Measurements from ENCODE around the gene DMAC1. TPM values are rescaled to one million over a fixed set of nuclear protein-coding genes. Genes with fewer than 3 reads are reported as not detected.

The DMAC1 gene
- total RNA-seq, 1 donor from 2014 or later = 44.0 TPM

DNA sequence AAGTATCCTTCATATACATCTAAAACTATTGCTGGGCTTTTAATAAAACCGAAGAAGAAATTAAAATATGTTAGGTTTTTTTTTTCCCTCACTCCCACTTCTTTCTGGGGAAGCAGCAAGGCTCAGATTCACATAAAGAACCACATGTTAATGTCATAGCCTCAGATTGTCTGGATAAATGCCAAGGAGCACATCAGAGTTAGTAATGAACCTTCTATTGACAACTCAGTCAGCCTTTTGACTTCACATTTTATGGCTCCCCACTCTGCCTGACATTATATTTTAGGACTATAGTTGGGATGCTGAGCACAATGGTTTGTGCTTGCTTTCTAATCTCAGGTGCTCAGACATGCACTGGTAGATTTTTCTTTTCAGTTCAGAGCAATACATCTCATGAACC, 21.8 kb downstream of the DMAC1 start:
- Histone ChIP-seq H3K4me1 (ENCODE audit: insufficient read depth, low read length) (peaks cover 3% of the 10 kb centered on the region), H3K27me3 (ENCODE audit: insufficient read depth, low read length) (no peaks in the 10 kb centered on the region), H3K36me3 (ENCODE audit: insufficient read depth, low read length) (no peaks in the 10 kb centered on the region), H3K9me3 (ENCODE audit: insufficient read depth, low read depth, low read length) (no peaks in the 10 kb centered on the region), H3K4me3 (ENCODE audit: insufficient read depth, low read depth, low read length) (no peak overlapping the region), H3K27ac (ENCODE audit: low read depth, low read length) (no peak overlapping the region), H2AFZ (ENCODE audit: low read depth, low read length) (no peak overlapping the region), H3K79me2 (ENCODE audit: insufficient read depth, low read length) (no peaks in the 10 kb centered on the region), H3K4me2 (ENCODE audit: low read length) (no peak overlapping the region), H3K9ac (ENCODE audit: low read length) (no peak overlapping the region), H4K20me1 (ENCODE audit: insufficient read depth, low read length) (no peaks in the 10 kb centered on the region)
- FAIRE-seq (no peak), DNase-seq (ENCODE audit: low read depth) (no peak)
- no peaks in the 10 kb centered on the region for H3K36me3 Mint-ChIP-seq (ENCODE audit: low read depth, unreplicated experiment)
- no peak overlapping the region for H3K4me3 Mint-ChIP-seq (ENCODE audit: unreplicated experiment)
- no peaks in the 10 kb centered on the region for H3K27me3 Mint-ChIP-seq (ENCODE audit: low read depth, unreplicated experiment)
- H3K9me3 Mint-ChIP-seq (ENCODE audit: unreplicated experiment) = no peaks in the 10 kb centered on the region
- no peak overlapping the region for H3K27ac Mint-ChIP-seq (ENCODE audit: unreplicated experiment)
- H3K4me1 Mint-ChIP-seq (ENCODE audit: low read depth, unreplicated experiment) = peaks cover 29% of the 10 kb centered on the region
- TF ChIP-seq, protein P1, sequence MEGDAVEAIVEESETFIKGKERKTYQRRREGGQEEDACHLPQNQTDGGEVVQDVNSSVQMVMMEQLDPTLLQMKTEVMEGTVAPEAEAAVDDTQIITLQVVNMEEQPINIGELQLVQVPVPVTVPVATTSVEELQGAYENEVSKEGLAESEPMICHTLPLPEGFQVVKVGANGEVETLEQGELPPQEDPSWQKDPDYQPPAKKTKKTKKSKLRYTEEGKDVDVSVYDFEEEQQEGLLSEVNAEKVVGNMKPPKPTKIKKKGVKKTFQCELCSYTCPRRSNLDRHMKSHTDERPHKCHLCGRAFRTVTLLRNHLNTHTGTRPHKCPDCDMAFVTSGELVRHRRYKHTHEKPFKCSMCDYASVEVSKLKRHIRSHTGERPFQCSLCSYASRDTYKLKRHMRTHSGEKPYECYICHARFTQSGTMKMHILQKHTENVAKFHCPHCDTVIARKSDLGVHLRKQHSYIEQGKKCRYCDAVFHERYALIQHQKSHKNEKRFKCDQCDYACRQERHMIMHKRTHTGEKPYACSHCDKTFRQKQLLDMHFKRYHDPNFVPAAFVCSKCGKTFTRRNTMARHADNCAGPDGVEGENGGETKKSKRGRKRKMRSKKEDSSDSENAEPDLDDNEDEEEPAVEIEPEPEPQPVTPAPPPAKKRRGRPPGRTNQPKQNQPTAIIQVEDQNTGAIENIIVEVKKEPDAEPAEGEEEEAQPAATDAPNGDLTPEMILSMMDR (IDR thresholded peaks at IDR 0.05; ENCODE audit: insufficient read depth, low read depth, low read length) = no peak
- TF ChIP-seq EZH2 (IDR thresholded peaks at IDR 0.05; ENCODE audit: insufficient read depth, low read length) = no peak

DNA sequence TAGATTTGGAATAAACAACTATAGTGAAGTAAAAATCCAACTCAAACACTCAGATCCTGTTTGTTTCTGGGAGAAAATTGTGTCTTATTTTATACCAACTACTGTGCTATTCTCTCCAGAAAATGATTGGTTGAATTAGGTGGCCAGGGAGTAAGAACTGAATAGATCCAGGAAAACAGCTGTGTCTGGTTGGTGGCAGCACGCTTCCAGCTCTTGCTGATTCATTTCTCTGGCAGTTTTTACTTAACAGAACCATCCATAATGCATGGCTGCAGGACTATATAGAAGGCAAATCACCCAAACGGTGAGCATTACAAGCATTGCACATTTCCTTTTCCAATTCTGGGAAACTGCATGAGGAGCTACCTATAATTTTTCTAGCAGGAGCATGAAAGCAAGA, 29.5 kb downstream of the DMAC1 start:
- Mint-ChIP-seq H3K4me1 (ENCODE audit: low read depth, unreplicated experiment) (peaks cover 11% of the 10 kb centered on the region), H3K9me3 (ENCODE audit: unreplicated experiment) (no peaks in the 10 kb centered on the region), H3K4me3 (ENCODE audit: unreplicated experiment) (no peak overlapping the region), H3K27me3 (ENCODE audit: low read depth, unreplicated experiment) (no peaks in the 10 kb centered on the region), H3K36me3 (ENCODE audit: low read depth, unreplicated experiment) (no peaks in the 10 kb centered on the region), H3K27ac (ENCODE audit: unreplicated experiment) (peak overlapping the region; percentile 47)
- Histone ChIP-seq H3K27ac (ENCODE audit: low read depth, low read length) (no peak overlapping the region), H3K9ac (ENCODE audit: low read length) (no peak overlapping the region), H3K4me1 (ENCODE audit: insufficient read depth, low read length) (no peaks in the 10 kb centered on the region), H3K9me3 (ENCODE audit: insufficient read depth, low read depth, low read length) (no peaks in the 10 kb centered on the region), H3K27me3 (ENCODE audit: insufficient read depth, low read length) (no peaks in the 10 kb centered on the region), H3K79me2 (ENCODE audit: insufficient read depth, low read length) (no peaks in the 10 kb centered on the region), H4K20me1 (ENCODE audit: insufficient read depth, low read length) (no peaks in the 10 kb centered on the region), H3K36me3 (ENCODE audit: insufficient read depth, low read length) (no peaks in the 10 kb centered on the region), H2AFZ (ENCODE audit: low read depth, low read length) (no peak overlapping the region), H3K4me3 (ENCODE audit: insufficient read depth, low read depth, low read length) (no peak overlapping the region), H3K4me2 (ENCODE audit: low read length) (no peak overlapping the region)
- no peak for TF ChIP-seq EZH2 (IDR thresholded peaks at IDR 0.05; ENCODE audit: insufficient read depth, low read length)
- TF ChIP-seq, protein P1 (IDR thresholded peaks at IDR 0.05; ENCODE audit: insufficient read depth, low read depth, low read length) = no peak
- FAIRE-seq (no peak), DNase-seq (ENCODE audit: low read depth) (no peak)

DNA sequence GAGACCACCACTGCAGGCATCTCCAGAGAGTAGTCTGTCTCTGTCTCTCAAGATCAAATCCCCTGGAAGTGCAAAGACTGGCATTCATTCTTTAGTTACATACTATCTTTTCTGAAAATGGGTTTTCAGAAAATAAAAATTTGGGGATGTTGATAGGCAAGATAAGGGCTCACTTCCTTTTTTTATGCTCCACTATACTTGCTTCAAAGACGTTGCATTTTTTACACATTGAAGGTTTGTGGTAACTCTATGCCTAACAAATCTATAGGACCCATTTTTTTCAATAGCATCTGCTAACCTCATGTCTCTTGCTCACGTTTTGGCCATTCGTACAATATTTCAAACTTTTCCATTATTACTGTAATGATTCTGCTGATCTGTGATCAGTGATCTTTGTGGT, 37.0 kb downstream of the DMAC1 start:
- H3K4me1 ChIP-seq (ENCODE audit: insufficient read depth, low read length) = no peaks in the 10 kb centered on the region
- DNase-seq (ENCODE audit: low read depth) (no peak), FAIRE-seq (no peak)
- Mint-ChIP-seq H3K4me3 (ENCODE audit: unreplicated experiment) (no peak overlapping the region), H3K27ac (ENCODE audit: unreplicated experiment) (no peak overlapping the region), H3K36me3 (ENCODE audit: low read depth, unreplicated experiment) (no peaks in the 10 kb centered on the region), H3K4me1 (ENCODE audit: low read depth, unreplicated experiment) (peaks cover 2% of the 10 kb centered on the region), H3K9me3 (ENCODE audit: unreplicated experiment) (peaks cover 2% of the 10 kb centered on the region), H3K27me3 (ENCODE audit: low read depth, unreplicated experiment) (no peaks in the 10 kb centered on the region)
- H3K9me3 ChIP-seq (ENCODE audit: insufficient read depth, low read depth, low read length) = peaks cover 3% of the 10 kb centered on the region
- H3K36me3 ChIP-seq (ENCODE audit: insufficient read depth, low read length) = no peaks in the 10 kb centered on the region
- no peaks in the 10 kb centered on the region for H3K79me2 ChIP-seq (ENCODE audit: insufficient read depth, low read length)
- TF ChIP-seq, protein P1 (IDR thresholded peaks at IDR 0.05; ENCODE audit: insufficient read depth, low read depth, low read length) = no peak
- TF ChIP-seq EZH2 (IDR thresholded peaks at IDR 0.05; ENCODE audit: insufficient read depth, low read length) = no peak
- no peak overlapping the region for H2AFZ ChIP-seq (ENCODE audit: low read depth, low read length)
- H3K27ac ChIP-seq (ENCODE audit: low read depth, low read length) = no peak overlapping the region
- no peaks in the 10 kb centered on the region for H3K27me3 ChIP-seq (ENCODE audit: insufficient read depth, low read length)
- H3K4me2 ChIP-seq (ENCODE audit: low read length) = no peak overlapping the region
- H3K4me3 ChIP-seq (ENCODE audit: insufficient read depth, low read depth, low read length) = no peak overlapping the region
- H4K20me1 ChIP-seq (ENCODE audit: insufficient read depth, low read length) = no peaks in the 10 kb centered on the region
- H3K9ac ChIP-seq (ENCODE audit: low read length) = no peak overlapping the region
